Stimulated activated CD8-positive, alpha-beta memory T cell treated with anti-CD3 and anti-CD28 coated beads, Interleukin-7, amount 100 ng/mL, for 48 hours (primary cell): ENCODE measurements around the gene DNAJC8.

Experiments used
- DNase-seq, 2 donors: peaks; one replicate each; pipeline ENCODE4 v3.0.0-alpha.2; 2020; ENCODE audit warnings: low read depth in 1 of 2; ENCODE audit errors: extremely low read depth in 1 of 2

DNAJC8 gene

GRCh38 chr1:28173151-28173979, 59.5 kb downstream of the DNAJC8 start:
- DNase-seq: no peak

GRCh38 chr1:28172713-28173150, 60.1 kb downstream of the DNAJC8 start:
- peak in 1 of 2 donors; percentile 36 for DNase-seq

GRCh38 chr1:28171246-28171645, 61.6 kb downstream of the DNAJC8 start:
- DNase-seq: no peak

GRCh38 chr1:28170001-28170596, 62.7 kb downstream of the DNAJC8 start:
- DNase-seq: no peak

- DNase-seq: no peak
Observed at GRCh38 chr1:28163496-28164161, 69.2 kb downstream of the DNAJC8 start.

GRCh38 chr1:28162151-28162550, 70.7 kb downstream of the DNAJC8 start:
- no peak for DNase-seq

- DNase-seq: no peak
Observed at GRCh38 chr1:28161751-28162150, 71.1 kb downstream of the DNAJC8 start.

GRCh38 chr1:28160782-28161266, 72.0 kb downstream of the DNAJC8 start:
- DNase-seq: no peak

GRCh38 chr1:28159680-28160079, 73.1 kb downstream of the DNAJC8 start:
- no peak for DNase-seq

- DNase-seq: no peak
Observed at GRCh38 chr1:28159243-28159642, 73.6 kb downstream of the DNAJC8 start.

GRCh38 chr1:28157894-28158293, 74.9 kb downstream of the DNAJC8 start:
- DNase-seq: no peak

- no peak for DNase-seq
Observed at GRCh38 chr1:28156821-28157220, 76.0 kb downstream of the DNAJC8 start.

GRCh38 chr1:28155628-28156027, 77.2 kb downstream of the DNAJC8 start:
- no peak for DNase-seq

- no peak for DNase-seq
Observed at GRCh38 chr1:28154078-28154594, 78.7 kb downstream of the DNAJC8 start.
